Right atrium auricular region (tissue), 2 donors: Measurements from ENCODE around the gene TMIE. TPM values are rescaled to one million over a fixed set of nuclear protein-coding genes. Genes with fewer than 3 reads are reported as not detected.

ENCODE experiments used
- DNase-seq: peaks from one replicate; pipeline ENCODE4 v3.0.0-alpha.2; 2019; ENCODE audit warnings: low spot score
- H3K27ac ChIP-seq, 2 donors: fragments of 200-600 bp; sonication (generic); 1 replicate in 1 of 2; 2 replicates in 1 of 2; pipeline ENCODE4 v1.5.1; 2016 to 2019
- H3K27me3 ChIP-seq, 2 donors: fragments of 200-600 bp; sonication (generic); one replicate each; pipeline versions ENCODE4 v1.5.1 to v1.6.0; 2017 to 2019
- H3K36me3 ChIP-seq: fragments of 200-600 bp; sonication (generic); one replicate; pipeline ENCODE4 v1.5.1; 2016
- H3K4me1 ChIP-seq, 2 donors: fragments of 200-600 bp; sonication (generic); one replicate each; pipeline versions ENCODE4 v1.5.1 to v1.6.0; 2017 to 2019
- H3K4me3 ChIP-seq, 2 donors: fragments of 200-600 bp; sonication (generic); 1 replicate in 1 of 2; 2 replicates in 1 of 2; pipeline ENCODE4 v1.5.1; 2017 to 2019; ENCODE audit warnings: mild to moderate bottlenecking in 1 of 2, moderate library complexity in 1 of 2
- H3K9me3 ChIP-seq, 2 donors: fragments of 200-600 bp; sonication (generic); one replicate each; pipeline ENCODE4 v1.5.1; 2019
- total RNA-seq, 2 donors: library from RNA; depleted of rRNA; stranded (reverse); fragments of >200 nt; gene quantifications; one replicate each; pipeline ENCODE4 v1.1.0, GENCODE V29; 2016
- TF ChIP-seq, protein P1 (sequence below), 2 donors: fragments of 200-600 bp; sonication (generic); IDR thresholded peaks; one replicate each; pipeline ENCODE4 v1.5.1; 2019; ENCODE audit warnings: antibody characterized with exemption in 2 of 2

TMIE gene
- total RNA-seq: not detected

GRCh38 chr3:46701181-46701939 is at the start of gene TMIE:
Gene TMIE, plus strand, starts transcription at chr3:46701392. Its CDS starts 96 bp downstream, at chr3:46701488.
- Histone ChIP-seq H3K4me1 (peaks cover 0 to 46% of the 10 kb centered on the region in 2 donors), H3K27ac (peak within 1 kb of the TSS; percentile 4 to 20), H3K27me3 (no peaks in the 10 kb centered on the region), H3K4me3 (peak within 1 kb of the TSS; percentile 33 to 48), H3K36me3 (no peaks in the 10 kb centered on the region), H3K9me3 (no peaks in the 10 kb centered on the region)
- DNase-seq: no peak
- TF ChIP-seq, protein P1, sequence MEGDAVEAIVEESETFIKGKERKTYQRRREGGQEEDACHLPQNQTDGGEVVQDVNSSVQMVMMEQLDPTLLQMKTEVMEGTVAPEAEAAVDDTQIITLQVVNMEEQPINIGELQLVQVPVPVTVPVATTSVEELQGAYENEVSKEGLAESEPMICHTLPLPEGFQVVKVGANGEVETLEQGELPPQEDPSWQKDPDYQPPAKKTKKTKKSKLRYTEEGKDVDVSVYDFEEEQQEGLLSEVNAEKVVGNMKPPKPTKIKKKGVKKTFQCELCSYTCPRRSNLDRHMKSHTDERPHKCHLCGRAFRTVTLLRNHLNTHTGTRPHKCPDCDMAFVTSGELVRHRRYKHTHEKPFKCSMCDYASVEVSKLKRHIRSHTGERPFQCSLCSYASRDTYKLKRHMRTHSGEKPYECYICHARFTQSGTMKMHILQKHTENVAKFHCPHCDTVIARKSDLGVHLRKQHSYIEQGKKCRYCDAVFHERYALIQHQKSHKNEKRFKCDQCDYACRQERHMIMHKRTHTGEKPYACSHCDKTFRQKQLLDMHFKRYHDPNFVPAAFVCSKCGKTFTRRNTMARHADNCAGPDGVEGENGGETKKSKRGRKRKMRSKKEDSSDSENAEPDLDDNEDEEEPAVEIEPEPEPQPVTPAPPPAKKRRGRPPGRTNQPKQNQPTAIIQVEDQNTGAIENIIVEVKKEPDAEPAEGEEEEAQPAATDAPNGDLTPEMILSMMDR (IDR thresholded peaks at IDR 0.05): no peak

GRCh38 chr3:46655271-46655670 is 45.9 kb upstream of the TMIE start:
- TF ChIP-seq, protein P1 (IDR thresholded peaks at IDR 0.05): no peak
- DNase-seq: no peak
- H3K4me3 ChIP-seq: no peak overlapping the region
- no peaks in the 10 kb centered on the region for H3K36me3 ChIP-seq
- peaks cover 0 to under 1% of the 10 kb centered on the region in 2 donors for H3K4me1 ChIP-seq
- no peaks in the 10 kb centered on the region for H3K9me3 ChIP-seq
- no peaks in the 10 kb centered on the region for H3K27me3 ChIP-seq
- H3K27ac ChIP-seq: no peak overlapping the region

GRCh38 chr3:46656778-46657556 is 44.2 kb upstream of the TMIE start:
- TF ChIP-seq, protein P1 (IDR thresholded peaks at IDR 0.05): no peak
- H3K27me3 ChIP-seq: no peaks in the 10 kb centered on the region
- H3K9me3 ChIP-seq: no peaks in the 10 kb centered on the region
- no peak overlapping the region for H3K27ac ChIP-seq
- H3K4me1 ChIP-seq: peaks cover 0 to 9% of the 10 kb centered on the region in 2 donors
- no peak overlapping the region for H3K4me3 ChIP-seq
- H3K36me3 ChIP-seq: no peaks in the 10 kb centered on the region
- no peak for DNase-seq

DNA sequence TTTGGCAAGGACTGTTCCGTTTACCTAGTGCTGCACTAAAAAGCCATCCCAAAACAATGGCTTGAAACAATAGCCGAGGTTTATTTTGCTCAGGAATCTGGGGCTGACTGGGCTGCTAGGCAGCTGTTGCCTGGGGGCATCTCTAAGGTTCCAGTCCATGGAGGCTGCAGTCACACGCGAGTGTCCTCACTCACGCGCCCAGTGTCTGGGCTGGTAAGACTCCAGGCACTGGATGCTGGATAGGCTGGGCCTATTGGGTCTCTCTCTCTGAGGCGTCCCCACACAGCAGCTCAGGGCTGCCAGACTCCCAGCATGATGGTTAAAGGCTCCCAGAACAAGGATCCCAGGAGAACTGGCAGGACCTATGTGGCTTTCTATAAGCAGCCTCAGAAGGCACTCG is 41.9 kb upstream of the TMIE start:
- no peak overlapping the region for H3K27ac ChIP-seq
- TF ChIP-seq, protein P1 (IDR thresholded peaks at IDR 0.05): no peak
- no peaks in the 10 kb centered on the region for H3K27me3 ChIP-seq
- DNase-seq: peak; percentile 30
- no peaks in the 10 kb centered on the region for H3K9me3 ChIP-seq
- peaks cover 0 to 29% of the 10 kb centered on the region in 2 donors for H3K4me1 ChIP-seq
- no peak overlapping the region for H3K4me3 ChIP-seq
- no peaks in the 10 kb centered on the region for H3K36me3 ChIP-seq

- DNase-seq: peak; percentile 34
- Histone ChIP-seq H3K4me3 (no peak overlapping the region), H3K9me3 (no peaks in the 10 kb centered on the region), H3K27me3 (no peaks in the 10 kb centered on the region), H3K36me3 (no peaks in the 10 kb centered on the region), H3K27ac (no peak overlapping the region), H3K4me1 (peaks cover 0 to 32% of the 10 kb centered on the region in 2 donors)
- TF ChIP-seq, protein P1 (IDR thresholded peaks at IDR 0.05): no peak
These were observed 41.2 kb upstream of the TMIE start for GRCh38 chr3:46660003-46660402.
